Amniotic epithelial cell (primary cell): ENCODE data around the gene PLEKHH1.

Experiments used
- DNase-seq: peaks from one replicate; pipeline ENCODE4 v3.0.0-alpha.2; 2010; ENCODE audit warnings: low read depth

The PLEKHH1 gene

GRCh38 chr14:67567654-67568053 is 34.6 kb downstream of the PLEKHH1 start:
- peak; percentile 21 for DNase-seq

GRCh38 chr14:67569011-67569650 is 36.0 kb downstream of the PLEKHH1 start:
- no peak for DNase-seq

GRCh38 chr14:67569651-67570290 is 36.7 kb downstream of the PLEKHH1 start:
- no peak for DNase-seq

DNA sequence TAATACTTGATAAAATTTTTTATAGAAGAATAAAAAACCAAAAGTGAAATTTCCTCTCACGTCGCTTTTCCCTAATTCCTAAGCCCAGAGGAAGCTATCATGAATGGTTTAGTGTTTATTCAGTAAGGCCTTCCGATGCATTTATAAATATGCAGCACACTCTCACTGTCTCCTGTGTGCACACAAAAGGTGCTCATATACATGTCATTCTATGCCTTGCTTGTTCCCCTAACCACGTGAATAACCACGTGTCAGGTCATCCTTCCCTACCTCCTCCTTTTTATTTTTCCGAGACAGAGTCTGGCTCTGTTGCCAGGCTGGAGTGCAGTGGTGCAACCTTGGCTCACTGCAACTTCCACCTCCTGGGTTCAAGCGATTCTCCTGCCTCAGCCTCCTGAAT is 37.4 kb downstream of the PLEKHH1 start:
- no peak for DNase-seq

DNA sequence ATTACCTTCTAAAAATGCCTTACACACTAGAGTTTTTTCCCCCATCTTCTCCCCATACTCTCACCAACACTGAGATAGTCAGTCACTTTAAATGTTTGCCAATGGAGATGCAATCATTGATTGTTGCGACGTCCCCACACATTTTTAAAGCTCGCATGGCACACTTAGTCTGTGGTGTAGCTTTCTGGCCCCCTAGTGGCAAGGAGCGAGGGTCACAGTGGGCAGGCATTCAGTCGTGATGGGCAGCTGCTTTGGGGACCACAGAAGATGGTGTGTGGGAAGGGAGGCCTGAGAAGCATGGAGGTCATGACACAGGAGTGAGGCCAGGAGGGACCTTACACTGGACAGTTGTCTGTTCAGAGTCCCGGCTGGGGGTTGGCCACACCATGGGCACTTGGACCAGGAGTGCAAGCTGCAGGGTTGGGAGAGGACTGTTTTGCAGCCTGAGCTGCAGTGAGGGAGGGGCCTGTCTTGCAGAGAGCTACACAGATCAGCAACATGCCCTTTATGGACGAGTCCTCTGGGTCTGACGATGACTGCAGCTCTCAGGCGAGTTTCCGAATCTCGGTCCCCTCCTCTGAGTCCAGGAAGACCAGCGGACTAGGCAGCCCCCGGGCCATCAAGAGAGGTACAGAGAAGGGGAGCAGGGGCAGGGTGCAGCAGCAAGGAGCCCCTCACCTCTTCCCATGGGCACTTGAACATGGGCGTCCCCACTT is 38.3 kb downstream of the PLEKHH1 start:
- peak; percentile 39 for DNase-seq

GRCh38 chr14:67571991-67572323 is 38.9 kb downstream of the PLEKHH1 start:
- no peak for DNase-seq

DNA sequence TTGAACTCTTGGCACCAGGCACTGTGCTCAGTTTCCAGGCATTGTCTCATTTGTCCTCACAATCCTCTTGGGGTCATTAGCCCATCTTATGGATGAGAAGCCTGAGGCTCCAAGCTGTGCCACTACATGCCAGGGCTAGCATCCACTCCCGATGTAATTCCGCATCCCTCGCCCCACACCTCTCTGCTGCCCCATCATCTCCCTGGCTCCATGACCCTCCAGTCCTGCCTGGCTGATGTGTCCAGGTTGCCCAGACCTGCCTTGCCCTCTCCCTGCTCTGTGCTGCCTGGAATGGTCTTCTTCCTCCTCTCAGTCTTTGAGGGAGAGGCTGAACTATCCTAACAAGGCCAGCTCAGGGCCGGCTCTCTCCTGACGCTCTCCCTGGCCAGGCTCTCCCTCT is 39.5 kb downstream of the PLEKHH1 start:
- no peak for DNase-seq

GRCh38 chr14:67573228-67574010 is 40.3 kb downstream of the PLEKHH1 start:
- DNase-seq: no peak

GRCh38 chr14:67574156-67574555 is 41.1 kb downstream of the PLEKHH1 start:
- no peak for DNase-seq

- no peak for DNase-seq
Observed at GRCh38 chr14:67574806-67575205, 41.7 kb downstream of the PLEKHH1 start.

DNA sequence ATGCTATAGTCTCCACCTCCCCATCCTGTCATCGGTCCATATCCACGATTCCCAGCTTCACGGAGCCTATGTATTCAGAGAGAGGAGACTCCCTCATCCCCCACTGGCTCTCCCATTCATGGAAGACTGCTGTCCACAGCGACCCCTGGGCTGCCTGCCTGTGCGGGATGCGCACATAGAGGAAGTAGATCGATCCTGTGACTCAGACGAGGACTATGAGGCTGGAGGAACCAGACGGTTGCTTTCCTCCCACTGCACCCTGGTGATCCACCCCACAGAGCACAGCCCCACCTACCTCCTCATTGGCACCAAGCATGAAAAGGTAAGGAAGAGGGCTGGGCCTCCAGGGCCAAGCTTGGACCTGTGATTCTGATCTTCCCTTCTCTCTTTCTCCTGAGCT is 42.6 kb downstream of the PLEKHH1 start:
- DNase-seq: no peak

DNA sequence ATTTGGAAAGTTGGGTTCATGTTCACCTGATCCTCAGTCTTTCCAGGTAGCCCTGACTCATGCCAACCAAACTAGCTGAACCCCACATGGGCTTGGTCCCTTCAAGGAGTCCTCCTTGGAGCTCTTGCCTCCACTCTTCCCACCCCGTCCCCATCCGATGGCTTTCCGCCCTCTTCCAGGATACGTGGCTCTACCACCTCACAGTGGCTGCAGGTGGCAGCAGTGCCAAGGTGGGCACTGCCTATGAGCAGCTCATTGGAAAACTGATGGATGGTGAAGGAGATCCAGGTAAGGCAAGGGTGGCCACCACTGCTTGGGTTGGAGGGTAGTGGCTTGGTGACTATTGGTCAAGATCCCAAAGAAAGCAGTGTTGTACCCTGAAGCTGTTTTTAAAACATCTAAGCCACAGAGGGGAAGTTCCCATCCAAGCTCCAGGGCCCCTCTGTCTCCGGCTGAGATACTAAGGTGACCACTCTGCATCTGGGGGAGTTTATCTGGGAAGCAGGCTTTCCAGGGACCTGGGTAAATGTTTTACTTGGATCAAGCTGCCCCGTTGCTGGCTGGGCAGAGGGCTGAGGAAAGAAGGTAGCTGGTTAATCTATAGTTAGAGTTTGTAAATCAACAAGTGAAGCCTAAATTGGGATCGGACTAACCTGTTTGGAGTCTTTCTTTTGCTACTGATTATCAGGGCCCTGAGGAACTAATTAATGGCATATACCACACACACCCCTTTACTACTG is 43.3 kb downstream of the PLEKHH1 start:
- no peak for DNase-seq

- DNase-seq: no peak
Observed at GRCh38 chr14:67577181-67577808, 44.2 kb downstream of the PLEKHH1 start.

GRCh38 chr14:67577909-67578749 is 45.0 kb downstream of the PLEKHH1 start:
- DNase-seq: no peak

DNA sequence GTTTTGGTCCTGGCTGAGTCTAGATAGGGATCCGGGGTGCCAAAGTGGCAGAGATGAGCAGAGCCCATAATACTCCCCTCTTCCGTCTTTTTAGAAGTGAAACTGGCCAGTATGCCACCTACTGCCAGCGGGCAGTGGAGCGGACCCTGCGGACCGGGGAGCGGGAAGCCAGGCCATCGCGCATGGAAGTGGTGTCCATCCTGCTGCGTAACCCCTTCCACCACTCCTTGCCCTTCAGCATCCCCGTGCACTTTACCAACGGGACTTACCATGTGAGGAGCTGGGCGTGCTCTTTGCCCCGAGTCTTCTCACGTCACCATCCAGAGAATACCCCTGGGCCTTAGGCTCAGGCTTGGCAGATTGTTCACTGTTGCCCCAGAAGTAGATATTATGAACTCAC is 46.0 kb downstream of the PLEKHH1 start:
- DNase-seq: no peak

- no peak for DNase-seq
Observed at GRCh38 chr14:67579636-67580035, 46.5 kb downstream of the PLEKHH1 start.

GRCh38 chr14:67580336-67581171 is 47.5 kb downstream of the PLEKHH1 start:
- DNase-seq: peak; percentile 23

DNA sequence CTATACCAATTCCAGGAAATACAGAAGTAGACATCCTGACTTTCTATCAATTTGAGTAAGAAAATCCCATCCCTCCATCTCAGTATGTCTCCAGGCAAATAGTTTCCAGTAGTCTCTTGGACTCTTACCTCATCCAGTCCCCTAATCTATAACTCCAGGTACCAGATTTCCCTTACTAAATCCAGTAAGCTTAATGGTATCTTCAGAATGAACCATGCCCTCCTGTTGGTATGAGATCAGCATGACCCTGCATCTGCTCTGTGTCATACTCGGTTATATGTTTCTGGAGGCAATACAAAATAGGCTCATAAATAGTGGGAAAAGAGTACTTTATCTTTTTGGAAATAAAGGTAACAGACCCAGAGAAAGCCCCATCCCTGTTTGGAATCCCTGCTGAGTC is 48.6 kb downstream of the PLEKHH1 start:
- DNase-seq: peak; percentile 44

- peak; percentile 23 for DNase-seq
Observed at GRCh38 chr14:67582061-67582460, 49.0 kb downstream of the PLEKHH1 start.
